HL-60 (cell line): ENCODE results near the gene THSD8.
"Not testable (repeated sequence)": the region's sequence is repeated elsewhere in the genome, so short reads cannot be mapped to it uniquely, and the experiment has no call there.

Experiments
- CTCF ChIP-seq: IDR thresholded peaks from one replicate; pipeline ENCODE4 v1.5.1; 2011; ENCODE audit warnings: low read length, control low read depth, inconsistent platforms; ENCODE audit not compliant: insufficient read depth
- POLR2AphosphoS5 ChIP-seq: IDR thresholded peaks from 2 replicates; pipeline ENCODE4 v1.6.1; 2012; ENCODE audit warnings: low read depth

- not testable (repeated sequence) for TF ChIP-seq CTCF, POLR2AphosphoS5
Measured at GRCh38 chr19:12817810-12818209, 15.9 kb downstream of the THSD8 start.
